ENCODE measurements around the gene MEX3A.
"Not testable (repeated sequence)": the region's sequence is repeated elsewhere in the genome, so short reads cannot be mapped to it uniquely, and the experiment has no call there.

Gene MEX3A

GRCh38 chr1:156045076-156045475, 37.2 kb downstream of the MEX3A start:
- DNase-seq (ENCODE audit: low read depth, low spot score): peak; percentile 45
- H3K4me3 ChIP-seq (ENCODE audit: low read length): no peak overlapping the region

GRCh38 chr1:156042828-156043227, 39.4 kb downstream of the MEX3A start:
- DNase-seq (ENCODE audit: low read depth, low spot score): no peak
- no peak overlapping the region for H3K4me3 ChIP-seq (ENCODE audit: low read length)

- H3K4me3 ChIP-seq (ENCODE audit: low read length); DNase-seq (ENCODE audit: low read depth, low spot score): not testable (repeated sequence)
These were observed 47.3 kb downstream of the MEX3A start for GRCh38 chr1:156034991-156035390.

GRCh38 chr1:156033011-156033410, 49.3 kb downstream of the MEX3A start:
- DNase-seq (ENCODE audit: low read depth, low spot score): no peak
- H3K4me3 ChIP-seq (ENCODE audit: low read length): no peak overlapping the region

GRCh38 chr1:156026588-156026987, 55.7 kb downstream of the MEX3A start:
- H3K4me3 ChIP-seq (ENCODE audit: low read length): no peak overlapping the region
- no peak for DNase-seq (ENCODE audit: low read depth, low spot score)

GRCh38 chr1:156025876-156026275, 56.4 kb downstream of the MEX3A start:
- no peak overlapping the region for H3K4me3 ChIP-seq (ENCODE audit: low read length)
- DNase-seq (ENCODE audit: low read depth, low spot score): peak; percentile 17

- no peak overlapping the region for H3K4me3 ChIP-seq (ENCODE audit: low read length)
- no peak for DNase-seq (ENCODE audit: low read depth, low spot score)
These were observed 57.5 kb downstream of the MEX3A start for GRCh38 chr1:156024801-156025200.

Measured in Jurkat, Clone E6-1 (cell line).